ENCODE results near the gene KLHDC10. TPM values are rescaled to one million over a fixed set of nuclear protein-coding genes. Genes with fewer than 3 reads are reported as not detected.

The KLHDC10 gene
- total and polyA plus RNA-seq, 2 experiments from 2014 or later = 5.5 to 14.7 TPM

DNA sequence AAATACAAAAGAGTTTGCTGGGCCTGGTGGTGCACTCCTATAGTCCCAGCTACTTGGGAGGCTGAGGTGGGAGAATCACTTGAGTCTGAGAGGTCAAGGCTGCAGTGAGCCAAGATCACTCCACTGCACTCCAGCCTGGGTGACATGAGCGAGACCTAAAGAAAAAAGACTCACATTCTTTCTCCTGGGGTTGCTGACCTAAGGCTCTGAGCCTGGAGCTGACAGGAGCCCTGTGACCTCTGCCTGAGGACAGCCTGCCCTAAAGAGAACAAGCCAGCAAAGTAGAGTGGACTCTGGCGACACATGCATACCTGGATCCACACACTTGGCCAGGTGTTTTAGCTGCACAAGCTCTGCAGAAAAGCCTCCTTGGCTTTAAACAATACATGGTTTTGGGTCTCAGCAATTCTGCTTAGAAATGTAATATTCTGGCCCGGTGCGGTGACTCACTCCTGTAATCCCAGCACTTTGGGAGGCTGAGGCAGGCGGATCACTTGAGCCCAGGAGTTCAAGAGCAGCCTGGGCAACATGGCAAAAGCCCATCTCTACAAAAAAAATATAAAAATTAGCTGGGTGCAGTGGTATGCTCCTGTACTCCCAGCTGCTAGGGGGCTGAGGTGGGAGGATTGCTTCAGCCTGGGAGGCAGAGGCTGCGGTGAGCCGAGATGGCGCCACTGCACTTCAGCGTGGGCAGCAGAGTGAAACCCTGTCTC lies 76.5 kb downstream of the KLHDC10 start (continued):
- TF ChIP-seq POLR2AphosphoS5 (IDR thresholded peaks at IDR 0.05; ENCODE audit: low read depth) (no peak), ZNF114 (CRISPR knock-in tag; IDR thresholded peaks at IDR 0.05) (no peak), EZH2 (IDR thresholded peaks at IDR 0.05; ENCODE audit: low read depth, unreplicated experiment) (no peak), ZNF331 (CRISPR knock-in tag; IDR thresholded peaks at IDR 0.05; ENCODE audit: low read depth) (no peak)

DNA sequence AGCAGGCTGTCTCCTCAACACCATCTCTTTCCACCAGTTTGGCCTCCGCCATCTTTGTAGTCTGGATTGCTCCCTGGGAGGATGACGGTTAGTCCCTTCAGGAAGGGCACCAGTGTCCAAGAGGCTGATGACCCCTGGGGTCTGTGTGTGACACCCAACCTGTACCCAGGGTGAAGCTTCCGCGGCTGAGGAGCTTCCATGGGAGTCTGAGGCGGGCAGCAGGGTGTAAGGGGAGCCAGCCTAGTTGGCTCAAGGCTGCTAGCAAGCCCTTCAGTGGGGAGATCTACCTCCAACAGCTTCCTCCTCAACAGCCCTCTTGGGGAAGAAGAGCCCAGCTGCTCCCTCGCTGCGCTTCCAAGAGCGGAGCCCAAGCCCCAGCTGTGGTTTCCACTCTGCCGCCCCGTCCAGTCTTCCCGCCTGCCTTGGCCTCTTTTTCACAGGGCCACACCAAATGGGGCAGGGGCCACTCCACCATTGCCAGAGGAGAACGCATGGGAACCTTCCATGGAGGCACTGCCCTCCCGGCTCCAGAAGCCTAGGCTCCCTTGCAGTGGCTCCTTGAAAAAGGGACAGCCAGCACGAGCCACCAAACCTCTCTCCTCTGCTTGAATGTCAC lies 77.5 kb downstream of the KLHDC10 start:
- Mint-ChIP-seq H3K4me1 (peaks cover 15% of the 10 kb centered on the region), H3K36me3 (ENCODE audit: low read depth) (no peaks in the 10 kb centered on the region), H3K27ac (no peak overlapping the region), H3K27me3 (ENCODE audit: insufficient read depth, low read depth, poor library complexity) (peaks cover 14% of the 10 kb centered on the region), H3K9me3 (no peaks in the 10 kb centered on the region), H3K4me3 (no peak overlapping the region)
- Histone ChIP-seq H3K4me3 (no peak overlapping the region), H3K27me3 (ENCODE audit: insufficient read depth) (no peaks in the 10 kb centered on the region), H3F3A (replicated peaks; ENCODE audit: low read depth) (no peaks in the 10 kb centered on the region), H4K20me1 (replicated peaks; ENCODE audit: insufficient read depth) (no peaks in the 10 kb centered on the region), H3K36me3 (ENCODE audit: insufficient read depth) (no peaks in the 10 kb centered on the region), H3K9me2 (ENCODE audit: insufficient read depth) (no peaks in the 10 kb centered on the region), H3K4me2 (no peak overlapping the region), H2AFZ (no peak overlapping the region), H3K79me2 (replicated peaks; ENCODE audit: insufficient read depth) (no peaks in the 10 kb centered on the region), H3K4me1 (ENCODE audit: insufficient read depth) (no peaks in the 10 kb centered on the region), H3K27ac (ENCODE audit: low read depth) (no peak overlapping the region)
- TF ChIP-seq ZNF331 (CRISPR knock-in tag; IDR thresholded peaks at IDR 0.05; ENCODE audit: low read depth) (no peak), EZH2 (IDR thresholded peaks at IDR 0.05; ENCODE audit: low read depth, unreplicated experiment) (no peak), NANOG (IDR thresholded peaks at IDR 0.05; ENCODE audit: borderline replicate concordance) (no peak), CREB1 (CRISPR knock-in tag; IDR thresholded peaks at IDR 0.05; ENCODE audit: low read depth) (no peak), EZH2phosphoT487 (IDR thresholded peaks at IDR 0.05; ENCODE audit: unreplicated experiment) (no peak)
- TF ChIP-seq, protein P1, sequence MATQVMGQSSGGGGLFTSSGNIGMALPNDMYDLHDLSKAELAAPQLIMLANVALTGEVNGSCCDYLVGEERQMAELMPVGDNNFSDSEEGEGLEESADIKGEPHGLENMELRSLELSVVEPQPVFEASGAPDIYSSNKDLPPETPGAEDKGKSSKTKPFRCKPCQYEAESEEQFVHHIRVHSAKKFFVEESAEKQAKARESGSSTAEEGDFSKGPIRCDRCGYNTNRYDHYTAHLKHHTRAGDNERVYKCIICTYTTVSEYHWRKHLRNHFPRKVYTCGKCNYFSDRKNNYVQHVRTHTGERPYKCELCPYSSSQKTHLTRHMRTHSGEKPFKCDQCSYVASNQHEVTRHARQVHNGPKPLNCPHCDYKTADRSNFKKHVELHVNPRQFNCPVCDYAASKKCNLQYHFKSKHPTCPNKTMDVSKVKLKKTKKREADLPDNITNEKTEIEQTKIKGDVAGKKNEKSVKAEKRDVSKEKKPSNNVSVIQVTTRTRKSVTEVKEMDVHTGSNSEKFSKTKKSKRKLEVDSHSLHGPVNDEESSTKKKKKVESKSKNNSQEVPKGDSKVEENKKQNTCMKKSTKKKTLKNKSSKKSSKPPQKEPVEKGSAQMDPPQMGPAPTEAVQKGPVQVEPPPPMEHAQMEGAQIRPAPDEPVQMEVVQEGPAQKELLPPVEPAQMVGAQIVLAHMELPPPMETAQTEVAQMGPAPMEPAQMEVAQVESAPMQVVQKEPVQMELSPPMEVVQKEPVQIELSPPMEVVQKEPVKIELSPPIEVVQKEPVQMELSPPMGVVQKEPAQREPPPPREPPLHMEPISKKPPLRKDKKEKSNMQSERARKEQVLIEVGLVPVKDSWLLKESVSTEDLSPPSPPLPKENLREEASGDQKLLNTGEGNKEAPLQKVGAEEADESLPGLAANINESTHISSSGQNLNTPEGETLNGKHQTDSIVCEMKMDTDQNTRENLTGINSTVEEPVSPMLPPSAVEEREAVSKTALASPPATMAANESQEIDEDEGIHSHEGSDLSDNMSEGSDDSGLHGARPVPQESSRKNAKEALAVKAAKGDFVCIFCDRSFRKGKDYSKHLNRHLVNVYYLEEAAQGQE (IDR thresholded peaks at IDR 0.05; ENCODE audit: unreplicated experiment) = no peak
- TF ChIP-seq, protein P2, sequence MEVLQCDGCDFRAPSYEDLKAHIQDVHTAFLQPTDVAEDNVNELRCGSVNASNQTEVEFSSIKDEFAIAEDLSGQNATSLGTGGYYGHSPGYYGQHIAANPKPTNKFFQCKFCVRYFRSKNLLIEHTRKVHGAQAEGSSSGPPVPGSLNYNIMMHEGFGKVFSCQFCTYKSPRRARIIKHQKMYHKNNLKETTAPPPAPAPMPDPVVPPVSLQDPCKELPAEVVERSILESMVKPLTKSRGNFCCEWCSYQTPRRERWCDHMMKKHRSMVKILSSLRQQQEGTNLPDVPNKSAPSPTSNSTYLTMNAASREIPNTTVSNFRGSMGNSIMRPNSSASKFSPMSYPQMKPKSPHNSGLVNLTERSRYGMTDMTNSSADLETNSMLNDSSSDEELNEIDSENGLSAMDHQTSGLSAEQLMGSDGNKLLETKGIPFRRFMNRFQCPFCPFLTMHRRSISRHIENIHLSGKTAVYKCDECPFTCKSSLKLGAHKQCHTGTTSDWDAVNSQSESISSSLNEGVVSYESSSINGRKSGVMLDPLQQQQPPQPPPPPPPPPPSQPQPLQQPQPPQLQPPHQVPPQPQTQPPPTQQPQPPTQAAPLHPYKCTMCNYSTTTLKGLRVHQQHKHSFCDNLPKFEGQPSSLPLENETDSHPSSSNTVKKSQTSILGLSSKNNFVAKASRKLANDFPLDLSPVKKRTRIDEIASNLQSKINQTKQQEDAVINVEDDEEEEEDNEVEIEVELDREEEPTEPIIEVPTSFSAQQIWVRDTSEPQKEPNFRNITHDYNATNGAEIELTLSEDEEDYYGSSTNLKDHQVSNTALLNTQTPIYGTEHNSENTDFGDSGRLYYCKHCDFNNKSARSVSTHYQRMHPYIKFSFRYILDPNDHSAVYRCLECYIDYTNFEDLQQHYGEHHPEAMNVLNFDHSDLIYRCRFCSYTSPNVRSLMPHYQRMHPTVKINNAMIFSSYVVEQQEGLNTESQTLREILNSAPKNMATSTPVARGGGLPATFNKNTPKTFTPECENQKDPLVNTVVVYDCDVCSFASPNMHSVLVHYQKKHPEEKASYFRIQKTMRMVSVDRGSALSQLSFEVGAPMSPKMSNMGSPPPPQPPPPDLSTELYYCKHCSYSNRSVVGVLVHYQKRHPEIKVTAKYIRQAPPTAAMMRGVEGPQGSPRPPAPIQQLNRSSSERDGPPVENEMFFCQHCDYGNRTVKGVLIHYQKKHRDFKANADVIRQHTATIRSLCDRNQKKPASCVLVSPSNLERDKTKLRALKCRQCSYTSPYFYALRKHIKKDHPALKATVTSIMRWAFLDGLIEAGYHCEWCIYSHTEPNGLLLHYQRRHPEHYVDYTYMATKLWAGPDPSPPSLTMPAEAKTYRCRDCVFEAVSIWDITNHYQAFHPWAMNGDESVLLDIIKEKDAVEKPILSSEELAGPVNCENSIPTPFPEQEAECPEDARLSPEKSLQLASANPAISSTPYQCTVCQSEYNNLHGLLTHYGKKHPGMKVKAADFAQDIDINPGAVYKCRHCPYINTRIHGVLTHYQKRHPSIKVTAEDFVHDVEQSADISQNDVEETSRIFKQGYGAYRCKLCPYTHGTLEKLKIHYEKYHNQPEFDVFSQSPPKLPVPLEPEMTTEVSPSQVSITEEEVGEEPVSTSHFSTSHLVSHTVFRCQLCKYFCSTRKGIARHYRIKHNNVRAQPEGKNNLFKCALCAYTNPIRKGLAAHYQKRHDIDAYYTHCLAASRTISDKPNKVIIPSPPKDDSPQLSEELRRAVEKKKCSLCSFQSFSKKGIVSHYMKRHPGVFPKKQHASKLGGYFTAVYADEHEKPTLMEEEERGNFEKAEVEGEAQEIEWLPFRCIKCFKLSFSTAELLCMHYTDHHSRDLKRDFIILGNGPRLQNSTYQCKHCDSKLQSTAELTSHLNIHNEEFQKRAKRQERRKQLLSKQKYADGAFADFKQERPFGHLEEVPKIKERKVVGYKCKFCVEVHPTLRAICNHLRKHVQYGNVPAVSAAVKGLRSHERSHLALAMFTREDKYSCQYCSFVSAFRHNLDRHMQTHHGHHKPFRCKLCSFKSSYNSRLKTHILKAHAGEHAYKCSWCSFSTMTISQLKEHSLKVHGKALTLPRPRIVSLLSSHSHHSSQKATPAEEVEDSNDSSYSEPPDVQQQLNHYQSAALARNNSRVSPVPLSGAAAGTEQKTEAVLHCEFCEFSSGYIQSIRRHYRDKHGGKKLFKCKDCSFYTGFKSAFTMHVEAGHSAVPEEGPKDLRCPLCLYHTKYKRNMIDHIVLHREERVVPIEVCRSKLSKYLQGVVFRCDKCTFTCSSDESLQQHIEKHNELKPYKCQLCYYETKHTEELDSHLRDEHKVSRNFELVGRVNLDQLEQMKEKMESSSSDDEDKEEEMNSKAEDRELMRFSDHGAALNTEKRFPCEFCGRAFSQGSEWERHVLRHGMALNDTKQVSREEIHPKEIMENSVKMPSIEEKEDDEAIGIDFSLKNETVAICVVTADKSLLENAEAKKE (CRISPR knock-in tag; IDR thresholded peaks at IDR 0.05) = no peak
- TF ChIP-seq, protein P3, sequence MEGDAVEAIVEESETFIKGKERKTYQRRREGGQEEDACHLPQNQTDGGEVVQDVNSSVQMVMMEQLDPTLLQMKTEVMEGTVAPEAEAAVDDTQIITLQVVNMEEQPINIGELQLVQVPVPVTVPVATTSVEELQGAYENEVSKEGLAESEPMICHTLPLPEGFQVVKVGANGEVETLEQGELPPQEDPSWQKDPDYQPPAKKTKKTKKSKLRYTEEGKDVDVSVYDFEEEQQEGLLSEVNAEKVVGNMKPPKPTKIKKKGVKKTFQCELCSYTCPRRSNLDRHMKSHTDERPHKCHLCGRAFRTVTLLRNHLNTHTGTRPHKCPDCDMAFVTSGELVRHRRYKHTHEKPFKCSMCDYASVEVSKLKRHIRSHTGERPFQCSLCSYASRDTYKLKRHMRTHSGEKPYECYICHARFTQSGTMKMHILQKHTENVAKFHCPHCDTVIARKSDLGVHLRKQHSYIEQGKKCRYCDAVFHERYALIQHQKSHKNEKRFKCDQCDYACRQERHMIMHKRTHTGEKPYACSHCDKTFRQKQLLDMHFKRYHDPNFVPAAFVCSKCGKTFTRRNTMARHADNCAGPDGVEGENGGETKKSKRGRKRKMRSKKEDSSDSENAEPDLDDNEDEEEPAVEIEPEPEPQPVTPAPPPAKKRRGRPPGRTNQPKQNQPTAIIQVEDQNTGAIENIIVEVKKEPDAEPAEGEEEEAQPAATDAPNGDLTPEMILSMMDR (conservative IDR thresholded peaks at IDR 0.05; ENCODE audit: low read depth in 2 of 2) = no peak
- TF ChIP-seq, protein P4, sequence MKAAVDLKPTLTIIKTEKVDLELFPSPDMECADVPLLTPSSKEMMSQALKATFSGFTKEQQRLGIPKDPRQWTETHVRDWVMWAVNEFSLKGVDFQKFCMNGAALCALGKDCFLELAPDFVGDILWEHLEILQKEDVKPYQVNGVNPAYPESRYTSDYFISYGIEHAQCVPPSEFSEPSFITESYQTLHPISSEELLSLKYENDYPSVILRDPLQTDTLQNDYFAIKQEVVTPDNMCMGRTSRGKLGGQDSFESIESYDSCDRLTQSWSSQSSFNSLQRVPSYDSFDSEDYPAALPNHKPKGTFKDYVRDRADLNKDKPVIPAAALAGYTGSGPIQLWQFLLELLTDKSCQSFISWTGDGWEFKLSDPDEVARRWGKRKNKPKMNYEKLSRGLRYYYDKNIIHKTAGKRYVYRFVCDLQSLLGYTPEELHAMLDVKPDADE (IDR thresholded peaks at IDR 0.05) = no peak
- ATAC-seq (no peak), DNase-seq (ENCODE audit: low spot score) (no peak)
